HG03103 (cell line): Measurements from ENCODE around the gene SLC23A3.

Source experiments
- ATAC-seq: cut with Tn5 transposase; IDR thresholded peaks from one replicate; pipeline ENCODE4 v1.9.1; 2021; ENCODE audit warnings: low read depth; ENCODE audit not compliant: unreplicated experiment

The SLC23A3 gene

GRCh38 chr2:219169930-219170654 lies at the start of gene SLC23A3:
Gene SLC23A3, minus strand, starts transcription at chr2:219170029. Its CDS starts 45 bp downstream, at chr2:219169984.
- ATAC-seq, result no peak

GRCh38 chr2:219218732-219219701 lies 49.2 kb upstream of the SLC23A3 start, which contains the start of gene ABCB6:
Gene ABCB6, minus strand, starts transcription at chr2:219218958. Its CDS starts 285 bp downstream, at chr2:219218673.
- ATAC-seq, result peak; percentile 79

GRCh38 chr2:219218217-219218731 lies 48.4 kb upstream of the SLC23A3 start:
- ATAC-seq, result peak; percentile 26

GRCh38 chr2:219216535-219216915 lies 46.7 kb upstream of the SLC23A3 start:
- ATAC-seq, result no peak

- ATAC-seq, result no peak
Observed at GRCh38 chr2:219215871-219216534, 46.2 kb upstream of the SLC23A3 start.

GRCh38 chr2:219214786-219215185 lies 45.0 kb upstream of the SLC23A3 start:
- ATAC-seq, result no peak

GRCh38 chr2:219214141-219214540 lies 44.3 kb upstream of the SLC23A3 start:
- ATAC-seq, result no peak

GRCh38 chr2:219213486-219214071 lies 43.8 kb upstream of the SLC23A3 start:
- no peak for ATAC-seq

GRCh38 chr2:219213026-219213415 lies 43.2 kb upstream of the SLC23A3 start:
- no peak for ATAC-seq

- no peak for ATAC-seq
Observed at GRCh38 chr2:219210886-219211362, 41.1 kb upstream of the SLC23A3 start.

GRCh38 chr2:219210196-219210885 lies 40.5 kb upstream of the SLC23A3 start:
- no peak for ATAC-seq

GRCh38 chr2:219209236-219210195 lies 39.7 kb upstream of the SLC23A3 start:
- no peak for ATAC-seq

GRCh38 chr2:219207884-219208740 lies 38.3 kb upstream of the SLC23A3 start:
- ATAC-seq, result no peak

GRCh38 chr2:219207134-219207883 lies 37.5 kb upstream of the SLC23A3 start:
- ATAC-seq, result no peak

GRCh38 chr2:219206328-219207133 lies 36.7 kb upstream of the SLC23A3 start, which contains the start of gene ZFAND2B:
Gene ZFAND2B, plus strand, starts transcription at chr2:219206782. Its CDS starts 206 bp downstream, at chr2:219206988.
- peak; percentile 96 for ATAC-seq

- no peak for ATAC-seq
Observed at GRCh38 chr2:219205981-219206327, 36.1 kb upstream of the SLC23A3 start.
